ENCODE measurements around the gene HOXD11.

DNA sequence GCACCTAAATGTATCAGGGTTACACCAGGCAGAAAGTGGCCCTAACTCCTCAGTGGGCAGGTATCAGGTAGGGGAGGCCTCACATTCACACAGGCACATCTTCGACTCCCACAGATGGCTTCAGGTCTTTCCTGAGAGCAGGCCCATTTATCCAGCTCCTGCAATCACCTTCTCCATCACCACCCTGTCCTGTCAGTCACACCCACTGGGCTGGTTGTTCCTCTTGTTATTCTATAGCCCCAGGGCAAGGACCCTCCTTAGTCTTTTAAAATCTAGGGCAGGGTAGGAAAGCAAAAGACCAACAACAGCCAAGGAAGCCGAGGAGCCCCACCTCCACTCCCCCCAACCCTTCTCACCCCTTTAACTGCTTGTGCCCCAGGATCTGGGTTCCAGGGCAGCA, 35.2 kb downstream of the HOXD11 start:
- TF ChIP-seq, protein P1, sequence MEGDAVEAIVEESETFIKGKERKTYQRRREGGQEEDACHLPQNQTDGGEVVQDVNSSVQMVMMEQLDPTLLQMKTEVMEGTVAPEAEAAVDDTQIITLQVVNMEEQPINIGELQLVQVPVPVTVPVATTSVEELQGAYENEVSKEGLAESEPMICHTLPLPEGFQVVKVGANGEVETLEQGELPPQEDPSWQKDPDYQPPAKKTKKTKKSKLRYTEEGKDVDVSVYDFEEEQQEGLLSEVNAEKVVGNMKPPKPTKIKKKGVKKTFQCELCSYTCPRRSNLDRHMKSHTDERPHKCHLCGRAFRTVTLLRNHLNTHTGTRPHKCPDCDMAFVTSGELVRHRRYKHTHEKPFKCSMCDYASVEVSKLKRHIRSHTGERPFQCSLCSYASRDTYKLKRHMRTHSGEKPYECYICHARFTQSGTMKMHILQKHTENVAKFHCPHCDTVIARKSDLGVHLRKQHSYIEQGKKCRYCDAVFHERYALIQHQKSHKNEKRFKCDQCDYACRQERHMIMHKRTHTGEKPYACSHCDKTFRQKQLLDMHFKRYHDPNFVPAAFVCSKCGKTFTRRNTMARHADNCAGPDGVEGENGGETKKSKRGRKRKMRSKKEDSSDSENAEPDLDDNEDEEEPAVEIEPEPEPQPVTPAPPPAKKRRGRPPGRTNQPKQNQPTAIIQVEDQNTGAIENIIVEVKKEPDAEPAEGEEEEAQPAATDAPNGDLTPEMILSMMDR (IDR thresholded peaks at IDR 0.05; ENCODE audit: low read length): no peak
- no peak for TF ChIP-seq EZH2 (IDR thresholded peaks at IDR 0.05; ENCODE audit: borderline replicate concordance, low read length)
